ENCODE data around the gene GPR85. TPM values are rescaled to one million over a fixed set of nuclear protein-coding genes. Genes with fewer than 3 reads are reported as not detected.
A peak's percentile ranks its signal among the peaks of the same experiment; 100 is the strongest.
"Not testable (repeated sequence)": the region's sequence is repeated elsewhere in the genome, so short reads cannot be mapped to it uniquely, and the experiment has no call there.

The GPR85 gene
- total RNA-seq, 6 experiments from 2014 or later: 0.06 to 0.80 (median 0.33) TPM

- no peak overlapping the region for H3K4me3 ChIP-seq
- no peaks in the 10 kb centered on the region for H3K4me1 ChIP-seq
- no peaks in the 10 kb centered on the region for H3K9me3 ChIP-seq
- H3K27me3 ChIP-seq: no peaks in the 10 kb centered on the region
- no peak for DNase-seq
- 40% methylated on average over 2 of the region's 2 CpGs for WGBS (ENCODE audit: insufficient coverage, low coverage, low lambda C conversion rate, missing lambda C conversion rate)
- ATAC-seq: no peak
- TF ChIP-seq POLR2A (IDR thresholded peaks at IDR 0.05): no peak
- H3K27ac ChIP-seq: no peak overlapping the region
- no peaks in the 10 kb centered on the region for H3K36me3 ChIP-seq
- intact Hi-C loops (cut with DNase I): no loop called here
Measured at GRCh38 chr7:113062499-113062898, 24.1 kb downstream of the GPR85 start.

DNA sequence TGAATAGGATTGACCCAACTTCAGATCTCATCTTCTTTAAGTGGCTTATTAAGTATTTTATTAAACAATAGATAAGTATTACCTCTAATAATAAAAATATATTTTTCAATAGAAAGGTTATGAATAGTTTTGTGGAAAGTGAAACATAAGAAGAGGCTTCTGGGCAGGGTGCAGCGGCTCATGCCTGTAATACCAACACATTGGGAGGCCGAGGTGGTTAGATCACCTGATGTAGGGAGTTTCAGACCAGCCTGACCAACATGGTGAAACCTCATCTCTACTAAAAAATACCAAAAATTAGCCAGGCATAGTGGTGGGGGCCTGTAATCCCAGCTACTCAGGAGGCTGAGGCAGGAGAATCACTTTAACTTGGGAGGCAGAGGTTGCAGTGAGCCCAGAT is 26.5 kb downstream of the GPR85 start:
- Histone ChIP-seq H3K27ac (no peak overlapping the region), H3K9me3 (no peaks in the 10 kb centered on the region), H3K27me3 (no peaks in the 10 kb centered on the region), H3K36me3 (no peaks in the 10 kb centered on the region), H3K4me3 (no peak overlapping the region), H3K4me1 (no peaks in the 10 kb centered on the region)
- ATAC-seq: no peak
- DNase-seq: no peak
- intact Hi-C loops (cut with DNase I): no loop called here
- no peak for TF ChIP-seq CTCF (IDR thresholded peaks at IDR 0.05)
- TF ChIP-seq POLR2A (IDR thresholded peaks at IDR 0.05): no peak
- WGBS (ENCODE audit: insufficient coverage, low coverage, low lambda C conversion rate, missing lambda C conversion rate): 65% methylated on average over 2 of the region's 2 CpGs

GRCh38 chr7:113054938-113055337 is 31.7 kb downstream of the GPR85 start:
- Histone ChIP-seq H3K4me3 (no peak overlapping the region), H3K36me3 (no peaks in the 10 kb centered on the region), H3K27me3 (no peaks in the 10 kb centered on the region), H3K9me3 (no peaks in the 10 kb centered on the region), H3K27ac (no peak overlapping the region), H3K4me1 (no peaks in the 10 kb centered on the region)
- DNase-seq (no peak), ATAC-seq (no peak)
- intact Hi-C loops (cut with DNase I): no loop called here
- 39% methylated on average over 2 of the region's 2 CpGs for WGBS (ENCODE audit: insufficient coverage, low coverage, low lambda C conversion rate, missing lambda C conversion rate)
- TF ChIP-seq CTCF (IDR thresholded peaks at IDR 0.05) (no peak), POLR2A (IDR thresholded peaks at IDR 0.05) (no peak)

GRCh38 chr7:113054272-113054671 is 32.4 kb downstream of the GPR85 start:
- H3K36me3 ChIP-seq; H3K9me3 ChIP-seq; ATAC-seq; intact Hi-C loops (cut with DNase I); H3K4me1 ChIP-seq; H3K27me3 ChIP-seq; H3K27ac ChIP-seq; H3K4me3 ChIP-seq: not testable (repeated sequence)
- 50% methylated on average over 2 of the region's 3 CpGs for whole genome bisulfite sequencing (ENCODE audit: insufficient coverage, low coverage, low lambda C conversion rate, missing lambda C conversion rate)
- peak in 1 of 3 donors; percentile 23 for DNase-seq

GRCh38 chr7:113049221-113049620 is 37.4 kb downstream of the GPR85 start:
- H3K36me3 ChIP-seq; H3K27ac ChIP-seq; intact Hi-C loops (cut with DNase I); H3K4me1 ChIP-seq; DNase-seq; H3K27me3 ChIP-seq; ATAC-seq; H3K4me3 ChIP-seq; H3K9me3 ChIP-seq: not testable (repeated sequence)
- 50% methylated on average over 1 of the region's 1 CpG for WGBS (ENCODE audit: insufficient coverage, low coverage, low lambda C conversion rate, missing lambda C conversion rate)

GRCh38 chr7:113046453-113046852 is 40.2 kb downstream of the GPR85 start:
- Histone ChIP-seq H3K27ac (no peak overlapping the region), H3K4me3 (no peak overlapping the region), H3K4me1 (no peaks in the 10 kb centered on the region), H3K27me3 (no peaks in the 10 kb centered on the region), H3K9me3 (no peaks in the 10 kb centered on the region), H3K36me3 (no peaks in the 10 kb centered on the region)
- WGBS (ENCODE audit: insufficient coverage, low coverage, low lambda C conversion rate, missing lambda C conversion rate): 40% methylated on average over 2 of the region's 2 CpGs
- TF ChIP-seq POLR2A (IDR thresholded peaks at IDR 0.05) (no peak), CTCF (IDR thresholded peaks at IDR 0.05) (no peak)
- intact Hi-C loops (cut with DNase I): no loop called here
- ATAC-seq: no peak
- DNase-seq: no peak

All from right lobe of liver (tissue), 6 donors.